Inferior parietal cortex (tissue), 1 donor: ENCODE results near the gene RBPMS2.
A peak's percentile ranks its signal among the peaks of the same experiment; 100 is the strongest.
"Not testable (repeated sequence)": the region's sequence is repeated elsewhere in the genome, so short reads cannot be mapped to it uniquely, and the experiment has no call there.

ENCODE experiments used
- DNase-seq: peaks from one replicate; pipeline ENCODE4 v3.0.0-alpha.2; 2016; ENCODE audit errors: extremely low spot score

The RBPMS2 gene

DNA sequence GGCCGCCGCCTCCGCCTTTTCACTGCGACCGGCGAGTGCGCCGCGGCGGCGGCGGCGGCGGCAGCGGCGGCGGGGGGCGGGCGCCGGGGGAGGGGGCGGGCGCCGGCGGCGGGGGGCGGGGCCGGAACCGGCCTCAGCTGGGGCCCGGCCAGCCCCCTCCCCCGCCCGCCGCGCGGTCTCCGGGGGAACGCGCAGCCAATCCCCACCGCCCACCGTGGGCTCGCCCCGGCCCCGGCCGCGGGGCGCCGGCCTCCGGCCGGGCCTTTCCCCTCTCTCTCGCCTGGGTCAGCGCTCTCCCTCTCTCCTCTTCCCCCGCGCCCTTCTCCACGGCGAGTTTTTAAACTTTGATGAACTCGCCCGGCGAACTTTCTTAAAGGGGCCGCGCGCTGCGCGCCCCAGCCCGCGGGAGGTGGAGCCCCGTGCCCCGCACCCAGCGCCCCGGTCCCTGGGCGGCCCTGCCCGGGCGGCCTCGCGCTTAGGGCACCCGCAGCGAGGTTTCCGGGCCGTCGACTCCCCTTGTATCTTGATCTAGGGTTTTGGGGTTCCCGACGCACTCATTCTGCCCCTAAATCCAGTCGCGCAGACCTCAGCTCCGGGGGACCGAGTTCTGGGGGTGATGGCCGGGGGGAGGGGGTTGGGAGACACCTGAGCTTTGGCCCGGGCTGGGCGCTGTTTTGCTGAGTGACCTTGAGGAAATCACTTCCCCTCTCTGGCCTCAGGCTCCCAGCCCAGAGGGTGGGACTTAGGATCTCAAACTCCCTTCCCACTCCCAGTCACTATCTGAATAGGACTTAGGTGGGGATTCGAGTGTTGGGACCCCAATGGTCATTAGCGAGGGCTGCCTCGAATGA, at the start of gene RBPMS2:
Gene RBPMS2, minus strand, starts transcription at position 39 of the 851 bp plus-strand sequence. CDS start 270 bp downstream, outside the sequence.
- DNase-seq, result no peak

- DNase-seq, result no peak
Observed at GRCh38 chr15:64824929-64825430, 49.6 kb upstream of the RBPMS2 start.

DNA sequence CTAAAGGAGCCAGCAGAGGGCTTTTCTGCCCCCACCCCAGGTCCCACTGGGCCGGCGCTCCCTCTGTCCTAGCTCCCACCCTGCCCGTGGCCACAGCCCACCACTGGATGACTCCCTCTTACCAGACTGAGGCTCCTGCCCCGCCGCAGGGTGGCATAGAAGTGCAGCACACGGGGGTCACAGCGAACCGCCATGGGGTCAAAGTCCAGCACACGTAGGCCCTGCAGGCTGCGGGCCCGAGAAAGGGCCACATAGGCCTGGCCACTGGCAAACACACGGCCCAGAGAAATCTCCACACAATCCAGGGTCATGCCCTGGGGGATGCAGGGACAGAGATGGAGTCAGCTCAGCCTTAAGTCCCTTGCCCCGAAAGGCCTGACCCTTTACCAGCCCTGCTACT, 41.1 kb upstream of the RBPMS2 start:
- DNase-seq, result no peak

GRCh38 chr15:64814965-64815364, 39.6 kb upstream of the RBPMS2 start:
- DNase-seq, result not testable (repeated sequence)

DNA sequence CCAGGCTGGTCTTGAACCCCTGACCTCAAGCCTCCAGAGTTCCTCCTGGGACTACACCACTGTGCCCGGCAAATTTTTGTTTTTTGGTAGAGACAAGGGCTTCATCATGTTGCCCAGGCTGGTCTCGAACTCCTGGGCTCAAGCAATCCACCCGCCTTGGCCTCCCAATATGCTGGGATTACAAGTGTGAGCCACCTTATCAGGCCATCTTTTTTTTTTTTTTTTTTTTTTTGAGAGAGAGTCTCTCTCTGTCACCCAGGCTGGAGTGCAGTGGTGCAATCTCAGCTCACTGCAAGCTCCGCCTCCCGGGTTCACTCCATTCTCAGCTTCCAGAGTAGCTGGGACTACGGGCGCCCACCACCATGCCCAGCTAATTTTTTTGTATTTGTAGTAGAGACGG, 38.9 kb upstream of the RBPMS2 start:
- not testable (repeated sequence) for DNase-seq

- no peak for DNase-seq
Observed at GRCh38 chr15:64813075-64813474, 37.7 kb upstream of the RBPMS2 start.

DNA sequence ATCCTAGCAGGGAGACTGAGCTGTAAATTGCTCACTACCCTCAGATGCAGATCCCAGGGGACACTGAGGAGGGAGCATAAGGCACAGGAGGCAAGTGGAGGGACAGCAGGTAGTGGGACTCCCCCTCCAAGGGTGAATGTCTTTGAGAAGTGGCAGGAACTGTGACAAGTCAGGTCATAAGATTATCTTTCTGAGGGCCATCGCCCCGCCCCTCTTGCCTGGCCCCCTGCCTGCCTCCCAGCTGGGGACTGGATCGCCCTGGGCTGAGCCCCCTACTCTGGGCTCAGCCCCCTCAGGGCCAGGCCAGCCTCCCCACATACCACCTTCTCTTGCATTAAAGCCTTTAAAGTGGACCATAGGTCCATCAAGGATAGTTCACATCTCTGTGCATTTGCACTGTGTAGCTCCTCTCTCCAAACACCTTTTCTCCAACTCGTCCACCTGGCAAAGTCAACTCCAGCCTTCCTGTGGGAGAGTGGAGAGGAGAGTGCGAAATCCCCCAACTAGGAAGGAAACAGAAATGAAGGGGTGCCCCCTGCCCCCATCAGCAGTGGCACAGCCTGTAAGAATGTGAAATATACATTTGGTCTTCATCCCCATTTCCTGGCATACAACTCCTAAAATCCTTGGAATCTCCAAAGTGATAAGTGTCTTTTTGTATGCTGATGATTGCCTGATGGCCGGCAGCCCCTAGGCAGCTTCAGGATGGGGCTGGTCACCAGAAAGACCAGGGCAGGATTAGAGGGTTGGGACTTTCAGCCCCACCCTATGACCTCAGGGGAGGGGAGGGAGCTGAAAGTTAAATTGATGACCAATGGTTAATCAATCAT, 35.3 kb upstream of the RBPMS2 start:
- DNase-seq, result no peak

- DNase-seq, result peak; percentile 84
Observed at GRCh38 chr15:64809649-64810496, 34.5 kb upstream of the RBPMS2 start.

- DNase-seq, result no peak
Observed at GRCh38 chr15:64808785-64809453, 33.5 kb upstream of the RBPMS2 start.

DNA sequence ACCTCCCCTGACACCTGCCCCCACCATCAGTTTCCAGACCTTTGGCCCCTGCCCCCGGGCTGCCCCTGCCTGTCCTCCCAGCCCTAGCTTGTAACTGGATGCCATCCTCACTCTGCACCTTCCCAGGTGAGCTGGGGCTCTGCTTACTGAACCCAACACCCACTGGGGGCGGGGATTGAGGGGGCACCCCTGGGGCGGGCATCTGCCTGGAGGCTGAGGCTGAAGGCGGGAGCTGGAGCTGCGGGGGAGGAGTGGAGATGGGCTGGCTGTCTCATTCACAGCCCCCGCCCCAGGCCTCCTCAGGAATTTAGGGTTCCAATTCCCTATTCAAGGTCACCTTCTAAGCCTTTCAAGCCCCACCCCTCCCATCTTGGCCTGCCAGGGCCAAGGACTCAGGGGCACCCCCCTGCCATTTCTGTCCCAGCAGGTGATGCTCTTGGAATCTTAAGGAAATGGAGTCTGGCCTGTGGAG, 32.4 kb upstream of the RBPMS2 start:
- DNase-seq, result no peak

GRCh38 chr15:64807051-64807749, 31.8 kb upstream of the RBPMS2 start:
- no peak for DNase-seq

- DNase-seq, result no peak
Observed at GRCh38 chr15:64806509-64806908, 31.1 kb upstream of the RBPMS2 start.

DNA sequence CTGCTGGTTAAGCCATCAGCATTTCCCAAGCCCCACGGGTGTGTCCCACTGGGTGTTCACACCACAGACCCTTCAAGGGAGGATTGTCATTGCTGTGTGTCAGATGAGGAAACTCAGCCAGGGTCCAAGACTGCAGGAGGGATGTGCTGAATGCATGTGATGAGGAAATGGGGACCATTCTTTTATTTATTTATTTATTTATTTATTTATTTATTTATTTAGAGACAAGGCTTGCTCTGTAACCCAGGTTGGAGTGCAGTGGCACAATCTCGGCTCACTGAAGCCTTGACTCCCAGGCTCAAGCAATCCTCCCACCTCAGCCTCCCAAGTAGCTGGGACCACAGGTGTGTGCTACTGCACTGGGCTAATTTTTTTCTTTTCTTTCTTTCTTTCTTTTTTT, 29.2 kb upstream of the RBPMS2 start:
- DNase-seq, result no peak

- DNase-seq, result no peak
Observed at GRCh38 chr15:64803526-64803925, 28.1 kb upstream of the RBPMS2 start.

GRCh38 chr15:64800476-64800875, 25.1 kb upstream of the RBPMS2 start:
- DNase-seq, result no peak

DNA sequence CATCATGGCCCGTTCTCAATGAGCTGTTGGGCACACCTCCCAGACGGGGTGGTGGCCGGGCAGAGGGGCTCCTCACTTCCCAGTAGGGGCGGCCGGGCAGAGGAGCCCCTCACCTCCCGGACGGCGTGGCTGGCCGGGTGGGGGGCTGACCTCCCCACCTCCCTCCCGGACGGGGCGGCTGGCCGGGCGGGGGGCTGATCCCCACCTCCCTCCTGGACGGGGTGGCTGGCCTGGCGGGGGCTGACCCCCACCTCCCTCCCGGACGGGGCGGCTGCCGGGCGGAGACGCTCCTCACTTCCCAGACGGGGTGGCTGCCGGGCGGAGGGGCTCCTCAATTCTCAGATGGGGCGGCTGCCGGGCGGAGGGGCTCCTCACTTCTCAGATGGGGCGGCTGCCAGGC, 23.5 kb upstream of the RBPMS2 start:
- not testable (repeated sequence) for DNase-seq

- DNase-seq, result not testable (repeated sequence)
Observed at GRCh38 chr15:64795921-64796320, 20.5 kb upstream of the RBPMS2 start.

- DNase-seq, result not testable (repeated sequence)
Observed at GRCh38 chr15:64795299-64795698, 19.9 kb upstream of the RBPMS2 start.

DNA sequence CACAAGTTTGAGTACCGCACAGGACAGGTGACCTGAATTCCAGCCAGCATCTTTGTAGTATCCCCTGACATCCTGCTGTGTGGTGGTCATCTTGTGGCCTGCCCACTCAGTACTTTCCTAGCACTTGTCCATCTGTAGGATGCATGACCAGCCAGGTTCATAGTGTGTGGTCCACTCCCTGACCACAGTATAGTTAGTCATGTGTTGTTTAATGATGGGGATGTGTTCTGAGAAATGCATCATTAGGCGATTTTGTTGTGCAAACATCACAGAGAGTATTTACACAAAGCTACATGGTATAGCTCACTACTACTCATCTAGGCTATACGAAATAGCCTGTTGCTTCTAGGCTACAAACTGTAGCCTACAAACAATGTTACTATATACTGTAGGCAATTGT, 16.9 kb upstream of the RBPMS2 start:
- no peak for DNase-seq

GRCh38 chr15:64791401-64791800, 16.0 kb upstream of the RBPMS2 start:
- no peak for DNase-seq
